NT2/D1 (cell line): ENCODE data around the gene LTBP4.

ENCODE experiments used
- DNase-seq: peaks from one replicate; pipeline ENCODE4 v3.0.0-alpha.2; 2011; ENCODE audit warnings: low read depth, low spot score
- H3K27me3 ChIP-seq: 2 replicates; pipeline ENCODE4 v1.6.0; 2011; ENCODE audit warnings: mild to moderate bottlenecking; ENCODE audit not compliant: insufficient read length, insufficient read depth
- H3K36me3 ChIP-seq: 2 replicates; pipeline ENCODE4 v1.6.1; 2011; ENCODE audit warnings: mild to moderate bottlenecking, low read length, mixed read lengths; ENCODE audit not compliant: insufficient read depth, insufficient read length
- H3K4me1 ChIP-seq: 2 replicates; pipeline ENCODE4 v1.5.1; 2011; ENCODE audit not compliant: insufficient read depth, insufficient read length
- H3K4me3 ChIP-seq: 2 replicates; pipeline ENCODE4 v1.5.1; 2011; ENCODE audit warnings: low read depth; ENCODE audit not compliant: insufficient read length
- H3K9ac ChIP-seq: 2 replicates; pipeline ENCODE4 v1.6.0; 2011; ENCODE audit warnings: low read depth; ENCODE audit not compliant: insufficient read length
- H3K9me3 ChIP-seq: 2 replicates; pipeline ENCODE4 v1.5.1; 2011; ENCODE audit warnings: mild to moderate bottlenecking, low read length; ENCODE audit not compliant: insufficient read depth
- SUZ12 ChIP-seq: IDR thresholded peaks from 2 replicates; pipeline ENCODE4 v1.6.1; 2011; ENCODE audit not compliant: insufficient read length, insufficient read depth; ENCODE audit errors: extremely low read depth
- YY1 ChIP-seq: IDR thresholded peaks from 2 replicates; pipeline ENCODE4 v1.6.1; 2011; ENCODE audit not compliant: insufficient read length, insufficient read depth
- ZNF274 ChIP-seq: IDR thresholded peaks from 2 replicates; pipeline ENCODE4 v1.6.1; 2011; ENCODE audit warnings: mild to moderate bottlenecking, low read depth, low read length

Gene LTBP4

GRCh38 chr19:40599902-40600569 is 1.1 kb upstream of the LTBP4 start:
- Histone ChIP-seq H3K27me3 (peaks cover 36% of the 10 kb centered on the region), H3K4me3 (peak overlapping the region; percentile 4), H3K4me1 (peaks cover 3% of the 10 kb centered on the region), H3K36me3 (no peaks in the 10 kb centered on the region), H3K9me3 (no peaks in the 10 kb centered on the region), H3K9ac (no peak overlapping the region)
- TF ChIP-seq SUZ12: no peak
- no peak for TF ChIP-seq ZNF274
- TF ChIP-seq YY1: no peak
- no peak for DNase-seq

- no peaks in the 10 kb centered on the region for H3K36me3 ChIP-seq
- H3K4me1 ChIP-seq: peaks cover 7% of the 10 kb centered on the region
- no peak overlapping the region for H3K9ac ChIP-seq
- peaks cover 36% of the 10 kb centered on the region for H3K27me3 ChIP-seq
- DNase-seq: no peak
- no peak overlapping the region for H3K4me3 ChIP-seq
- no peak for TF ChIP-seq ZNF274
- TF ChIP-seq SUZ12: no peak
- TF ChIP-seq YY1: no peak
- H3K9me3 ChIP-seq: no peaks in the 10 kb centered on the region
Observed at GRCh38 chr19:40600570-40601133, 517 bp upstream of the LTBP4 start.

- no peaks in the 10 kb centered on the region for H3K36me3 ChIP-seq
- peak overlapping the region; percentile 15 for H3K4me3 ChIP-seq
- peaks cover 35% of the 10 kb centered on the region for H3K27me3 ChIP-seq
- TF ChIP-seq ZNF274: no peak
- TF ChIP-seq SUZ12: no peak
- no peak for TF ChIP-seq YY1
- H3K9ac ChIP-seq: peak overlapping the region; percentile 61
- DNase-seq: no peak
- H3K9me3 ChIP-seq: no peaks in the 10 kb centered on the region
- peaks cover 7% of the 10 kb centered on the region for H3K4me1 ChIP-seq
Observed at GRCh38 chr19:40603071-40603388, 1.9 kb downstream of the LTBP4 start.

- Histone ChIP-seq H3K4me1 (peaks cover 7% of the 10 kb centered on the region), H3K36me3 (no peaks in the 10 kb centered on the region), H3K9me3 (no peaks in the 10 kb centered on the region), H3K4me3 (peak overlapping the region; percentile 24), H3K27me3 (peaks cover 41% of the 10 kb centered on the region), H3K9ac (peak overlapping the region; percentile 61)
- DNase-seq: peak; percentile 92
- TF ChIP-seq SUZ12 (no peak), ZNF274 (no peak), YY1 (no peak)
Observed at GRCh38 chr19:40603389-40604170, 2.4 kb downstream of the LTBP4 start.

GRCh38 chr19:40604171-40604646 is 3.0 kb downstream of the LTBP4 start:
- no peak overlapping the region for H3K4me3 ChIP-seq
- no peak for TF ChIP-seq YY1
- TF ChIP-seq ZNF274: no peak
- TF ChIP-seq SUZ12: no peak
- no peak overlapping the region for H3K9ac ChIP-seq
- H3K9me3 ChIP-seq: no peaks in the 10 kb centered on the region
- H3K27me3 ChIP-seq: peaks cover 42% of the 10 kb centered on the region
- no peaks in the 10 kb centered on the region for H3K36me3 ChIP-seq
- DNase-seq: no peak
- H3K4me1 ChIP-seq: peaks cover 7% of the 10 kb centered on the region

GRCh38 chr19:40604647-40605215 is 3.6 kb downstream of the LTBP4 start:
- Histone ChIP-seq H3K36me3 (no peaks in the 10 kb centered on the region), H3K4me3 (peak overlapping the region; percentile 21), H3K27me3 (peaks cover 46% of the 10 kb centered on the region), H3K9ac (peak overlapping the region; percentile 72), H3K4me1 (peaks cover 7% of the 10 kb centered on the region), H3K9me3 (no peaks in the 10 kb centered on the region)
- TF ChIP-seq SUZ12 (no peak), ZNF274 (no peak), YY1 (no peak)
- DNase-seq: no peak
